ENCODE results near the gene PHLDA2.

The PHLDA2 gene

DNA sequence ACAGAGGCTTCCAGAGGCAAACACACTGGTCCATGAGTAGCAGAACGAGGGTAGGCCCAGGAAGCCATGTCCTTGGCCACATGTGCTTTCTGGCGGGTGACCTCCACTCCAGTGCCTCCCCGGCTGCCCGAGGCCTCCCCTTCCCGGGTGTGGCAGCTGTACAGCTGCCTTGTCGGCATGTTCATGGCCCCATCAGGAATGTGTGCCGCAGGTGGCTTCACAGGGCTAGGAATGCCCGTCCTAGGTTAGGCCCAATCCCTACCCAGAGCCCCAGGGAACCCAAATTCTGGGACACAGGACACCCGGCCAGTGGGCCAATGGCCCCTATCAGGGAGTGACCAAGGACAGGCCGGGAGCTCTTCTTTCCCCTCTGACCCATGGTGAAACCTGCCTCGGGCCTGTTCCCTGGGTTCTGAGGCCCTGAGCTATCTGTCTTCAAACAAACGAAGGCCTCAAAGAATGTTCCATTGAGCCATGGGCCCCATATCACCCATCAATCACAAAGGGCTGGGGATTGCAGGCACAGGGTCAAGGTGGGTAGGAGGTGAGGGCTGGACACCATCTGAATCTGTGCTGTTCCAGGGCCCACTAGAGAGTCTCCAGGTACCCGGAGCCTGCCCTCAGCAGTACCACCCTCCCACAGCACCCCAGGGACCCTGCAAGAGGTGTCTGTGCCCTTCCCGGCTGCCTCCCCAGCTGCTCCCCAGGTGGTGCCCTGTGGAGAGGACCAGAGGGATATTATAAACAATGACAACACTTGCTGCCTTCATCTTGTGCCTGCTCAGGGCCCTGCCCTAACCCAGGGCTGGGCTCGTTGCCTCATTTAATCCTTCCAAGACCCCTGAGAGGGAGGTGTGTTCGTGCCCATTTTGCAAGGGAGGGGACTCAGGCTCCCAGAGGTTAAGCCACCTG lies 39.6 kb downstream of the PHLDA2 start:
- no peak for DNase-seq (ENCODE audit: low read depth)
- TF ChIP-seq, protein P1, sequence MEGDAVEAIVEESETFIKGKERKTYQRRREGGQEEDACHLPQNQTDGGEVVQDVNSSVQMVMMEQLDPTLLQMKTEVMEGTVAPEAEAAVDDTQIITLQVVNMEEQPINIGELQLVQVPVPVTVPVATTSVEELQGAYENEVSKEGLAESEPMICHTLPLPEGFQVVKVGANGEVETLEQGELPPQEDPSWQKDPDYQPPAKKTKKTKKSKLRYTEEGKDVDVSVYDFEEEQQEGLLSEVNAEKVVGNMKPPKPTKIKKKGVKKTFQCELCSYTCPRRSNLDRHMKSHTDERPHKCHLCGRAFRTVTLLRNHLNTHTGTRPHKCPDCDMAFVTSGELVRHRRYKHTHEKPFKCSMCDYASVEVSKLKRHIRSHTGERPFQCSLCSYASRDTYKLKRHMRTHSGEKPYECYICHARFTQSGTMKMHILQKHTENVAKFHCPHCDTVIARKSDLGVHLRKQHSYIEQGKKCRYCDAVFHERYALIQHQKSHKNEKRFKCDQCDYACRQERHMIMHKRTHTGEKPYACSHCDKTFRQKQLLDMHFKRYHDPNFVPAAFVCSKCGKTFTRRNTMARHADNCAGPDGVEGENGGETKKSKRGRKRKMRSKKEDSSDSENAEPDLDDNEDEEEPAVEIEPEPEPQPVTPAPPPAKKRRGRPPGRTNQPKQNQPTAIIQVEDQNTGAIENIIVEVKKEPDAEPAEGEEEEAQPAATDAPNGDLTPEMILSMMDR (IDR thresholded peaks at IDR 0.05; ENCODE audit: insufficient read depth, low read depth, low read length, missing control alignments): no peak
- H3K4me3 ChIP-seq (ENCODE audit: low read length): no peak overlapping the region

DNA sequence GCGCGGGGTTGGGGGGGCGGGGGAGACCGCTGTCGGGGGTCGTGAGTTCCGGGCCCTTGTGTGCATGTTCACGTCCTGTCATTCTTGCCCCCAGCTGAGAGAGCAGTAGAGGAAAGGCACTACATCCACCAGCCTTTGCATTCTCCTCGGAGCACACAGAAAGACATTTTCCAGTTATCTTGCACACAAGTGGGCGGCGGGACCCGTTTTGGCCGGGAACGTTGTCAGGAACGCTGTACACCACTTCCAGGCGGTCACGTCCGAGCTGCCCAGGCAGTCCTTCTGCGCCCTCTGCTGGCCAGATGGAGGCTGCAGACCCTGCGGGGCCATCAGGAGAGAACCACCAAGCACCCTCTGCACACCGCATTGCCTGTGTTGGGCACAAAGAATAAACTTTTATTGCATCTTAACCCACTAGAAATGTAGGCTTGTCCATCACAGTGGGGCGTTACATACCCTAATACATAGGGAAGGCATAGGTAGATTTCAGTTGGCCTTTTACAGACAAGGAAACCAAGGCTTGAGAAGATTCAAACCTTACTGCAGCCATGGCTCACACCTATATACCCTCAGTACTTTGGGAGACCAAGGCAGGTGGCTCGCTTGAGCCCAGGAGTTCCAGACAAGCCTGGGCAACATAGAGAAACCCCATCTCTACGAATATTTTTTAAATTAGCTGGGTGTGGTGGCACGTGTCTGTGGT lies 40.8 kb downstream of the PHLDA2 start:
- TF ChIP-seq, protein P1 (IDR thresholded peaks at IDR 0.05; ENCODE audit: insufficient read depth, low read depth, low read length, missing control alignments): peak; percentile 99
- no peak overlapping the region for H3K4me3 ChIP-seq (ENCODE audit: low read length)
- peak; percentile 82 for DNase-seq (ENCODE audit: low read depth)

DNA sequence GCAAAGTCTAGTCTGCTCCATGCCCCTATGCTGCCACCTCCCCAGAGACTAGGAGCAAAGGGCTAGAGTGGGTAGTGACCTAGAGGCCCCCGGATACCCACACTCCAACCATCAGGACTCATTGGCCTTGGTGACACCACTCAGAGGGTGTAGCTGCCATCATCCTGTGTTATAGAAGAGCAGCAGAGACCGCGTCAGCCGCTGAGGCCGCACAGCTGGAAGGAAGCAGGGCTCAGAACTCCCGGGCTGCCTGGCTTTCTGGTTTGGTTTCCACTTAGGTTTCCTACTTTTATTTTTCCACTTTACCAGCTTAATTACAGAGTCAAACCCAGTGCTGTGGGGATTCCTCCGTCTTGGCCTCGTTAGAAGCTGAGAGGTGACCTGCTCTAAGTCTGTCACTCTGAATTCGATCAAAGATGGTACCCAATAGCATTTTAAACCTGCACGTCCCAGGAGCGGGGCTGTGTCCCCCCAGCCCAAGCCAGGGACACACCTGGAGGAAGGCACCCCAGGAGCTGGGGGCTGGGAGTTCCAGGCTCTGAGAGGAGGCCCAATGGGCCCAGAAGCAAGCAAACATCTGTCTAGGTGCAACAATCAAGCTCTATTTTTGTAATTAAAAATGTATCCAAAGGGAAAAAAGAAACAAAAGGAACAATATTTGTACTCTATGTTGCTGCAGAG lies 41.6 kb downstream of the PHLDA2 start:
- TF ChIP-seq, protein P1 (IDR thresholded peaks at IDR 0.05; ENCODE audit: insufficient read depth, low read depth, low read length, missing control alignments): no peak
- H3K4me3 ChIP-seq (ENCODE audit: low read length): no peak overlapping the region
- DNase-seq (ENCODE audit: low read depth): no peak

DNA sequence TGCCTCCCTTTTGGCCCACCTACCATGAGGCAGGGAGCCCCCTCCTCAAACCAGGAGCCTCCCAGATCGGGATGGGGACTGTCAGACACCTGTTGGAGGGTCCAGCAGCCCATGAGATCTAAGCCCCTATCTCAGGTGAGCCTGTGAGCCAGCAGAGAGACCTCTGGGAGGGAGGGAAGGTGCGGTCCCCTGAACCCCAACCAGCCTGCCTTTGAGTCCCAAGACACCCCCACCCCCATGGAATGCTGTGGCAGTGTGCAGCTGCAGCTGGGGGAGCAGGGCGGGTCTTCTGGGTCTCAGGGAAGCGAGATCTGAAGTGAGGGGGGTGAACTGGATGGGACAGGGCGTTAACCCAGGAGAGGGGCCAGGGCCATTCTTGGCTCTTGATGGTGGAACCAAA lies 42.3 kb downstream of the PHLDA2 start:
- TF ChIP-seq, protein P1 (IDR thresholded peaks at IDR 0.05; ENCODE audit: insufficient read depth, low read depth, low read length, missing control alignments): no peak
- no peak for DNase-seq (ENCODE audit: low read depth)
- H3K4me3 ChIP-seq (ENCODE audit: low read length): no peak overlapping the region

DNA sequence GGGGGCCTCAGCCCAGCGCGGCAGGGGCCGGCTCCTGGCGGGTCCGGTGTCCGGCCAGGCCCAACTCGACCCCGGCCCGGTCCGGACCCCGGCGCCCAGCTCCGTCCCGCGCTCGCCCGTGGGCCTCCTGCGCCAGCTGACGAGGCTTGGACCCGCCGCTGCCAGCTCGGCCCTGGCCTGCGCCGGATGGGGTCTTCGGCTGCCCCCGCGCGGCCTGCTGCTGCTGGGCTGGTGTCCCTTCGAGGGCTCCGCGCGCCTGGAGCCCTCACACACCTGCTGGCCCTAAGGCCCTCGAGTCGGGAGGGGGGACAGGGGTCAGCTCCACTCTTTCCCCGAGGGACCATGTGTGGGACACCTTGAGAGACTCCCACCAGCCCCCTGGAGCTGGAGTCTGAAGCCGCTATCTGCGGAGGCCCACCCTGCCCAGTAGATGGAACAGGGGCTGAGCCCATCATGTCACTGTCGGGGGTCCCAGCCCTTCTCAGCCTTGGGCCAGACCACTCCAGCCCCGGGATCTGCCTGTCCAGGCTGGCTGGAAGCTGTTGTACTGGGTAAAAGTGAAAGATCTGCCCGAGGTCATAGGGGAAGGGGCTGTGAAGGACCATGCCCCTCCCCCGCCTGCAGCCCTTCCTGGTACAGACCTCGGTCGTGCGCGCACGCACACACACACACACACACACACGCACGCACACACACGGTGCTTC lies 42.9 kb downstream of the PHLDA2 start:
- TF ChIP-seq, protein P1 (IDR thresholded peaks at IDR 0.05; ENCODE audit: insufficient read depth, low read depth, low read length, missing control alignments): no peak
- no peak for DNase-seq (ENCODE audit: low read depth)
- no peak overlapping the region for H3K4me3 ChIP-seq (ENCODE audit: low read length)

DNA sequence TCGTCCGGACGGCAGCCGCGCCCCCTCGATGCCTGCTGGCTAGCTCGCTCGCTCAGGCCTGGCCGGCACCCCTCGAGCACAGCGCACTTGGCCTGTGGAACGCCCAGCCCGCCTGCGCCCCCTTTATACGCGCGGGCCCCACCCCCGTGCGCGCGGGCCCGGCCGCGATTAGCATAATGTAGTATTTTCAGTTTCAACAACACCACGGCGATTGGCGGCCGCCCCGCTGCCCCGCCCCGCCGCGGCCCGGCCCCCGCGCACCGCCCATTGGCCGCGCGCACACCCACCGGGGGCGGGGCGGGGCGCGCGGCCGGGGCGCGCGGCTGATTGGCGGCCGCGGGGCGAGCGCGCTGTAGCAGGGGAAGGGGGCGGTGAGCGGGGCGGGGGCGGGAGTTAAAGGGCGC lies 43.5 kb downstream of the PHLDA2 start, which contains the start of gene CDKN1C:
Gene CDKN1C (minus strand): TSS at position 98 of the 404 bp plus-strand sequence. CDS start 319 bp downstream, outside the sequence.
- DNase-seq (ENCODE audit: low read depth): peak; percentile 77
- TF ChIP-seq, protein P1 (IDR thresholded peaks at IDR 0.05; ENCODE audit: insufficient read depth, low read depth, low read length, missing control alignments): no peak

More for the DNA sequence above, 43.5 kb downstream of the PHLDA2 start, which contains the start of gene CDKN1C:
- peak within 1 kb of the TSS; percentile 49 for H3K4me3 ChIP-seq (ENCODE audit: low read length)
